ENCODE measurements around the gene SP3. TPM values are rescaled to one million over a fixed set of nuclear protein-coding genes. Genes with fewer than 3 reads are reported as not detected.

SP3 gene
- total RNA-seq, 1 donor, result 129 TPM

- DNase-seq (ENCODE audit: low read depth), result no peak
- H3K4me3 ChIP-seq (ENCODE audit: low read depth, low read length), result no peak overlapping the region
- no peak for TF ChIP-seq CTCF (IDR thresholded peaks at IDR 0.05; ENCODE audit: insufficient read depth, low read depth, low read length)
Observed at GRCh38 chr2:173952267-173953046, 12.7 kb downstream of the SP3 start.

GRCh38 chr2:173948842-173949241, 16.3 kb downstream of the SP3 start:
- DNase-seq (ENCODE audit: low read depth), result no peak
- TF ChIP-seq CTCF (IDR thresholded peaks at IDR 0.05; ENCODE audit: insufficient read depth, low read depth, low read length), result no peak
- no peak overlapping the region for H3K4me3 ChIP-seq (ENCODE audit: low read depth, low read length)

- TF ChIP-seq CTCF (IDR thresholded peaks at IDR 0.05; ENCODE audit: insufficient read depth, low read depth, low read length), result no peak
- DNase-seq (ENCODE audit: low read depth), result no peak
- H3K4me3 ChIP-seq (ENCODE audit: low read depth, low read length), result no peak overlapping the region
Observed at GRCh38 chr2:173948198-173948597, 17.0 kb downstream of the SP3 start.

GRCh38 chr2:173947131-173947530, 18.0 kb downstream of the SP3 start:
- H3K4me3 ChIP-seq (ENCODE audit: low read depth, low read length), result no peak overlapping the region

GRCh38 chr2:173943738-173944137, 21.4 kb downstream of the SP3 start:
- no peak for DNase-seq (ENCODE audit: low read depth)
- no peak for TF ChIP-seq CTCF (IDR thresholded peaks at IDR 0.05; ENCODE audit: insufficient read depth, low read depth, low read length)
- H3K4me3 ChIP-seq (ENCODE audit: low read depth, low read length), result no peak overlapping the region

More at GRCh38 chr2:173947131-173947530, 18.0 kb downstream of the SP3 start:
- DNase-seq (ENCODE audit: low read depth), result no peak
- no peak for TF ChIP-seq CTCF (IDR thresholded peaks at IDR 0.05; ENCODE audit: insufficient read depth, low read depth, low read length)

GRCh38 chr2:173942861-173943523, 22.2 kb downstream of the SP3 start:
- no peak for DNase-seq (ENCODE audit: low read depth)
- TF ChIP-seq CTCF (IDR thresholded peaks at IDR 0.05; ENCODE audit: insufficient read depth, low read depth, low read length), result no peak
- no peak overlapping the region for H3K4me3 ChIP-seq (ENCODE audit: low read depth, low read length)

Data from fibroblast of villous mesenchyme (primary cell).